ENCODE results near the gene CHSY3.
"Not testable (repeated sequence)": the region's sequence is repeated elsewhere in the genome, so short reads cannot be mapped to it uniquely, and the experiment has no call there.

The CHSY3 gene

GRCh38 chr5:130171699-130172098, 267.4 kb downstream of the CHSY3 start:
- no peak for DNase-seq

GRCh38 chr5:130183115-130183514, 278.9 kb downstream of the CHSY3 start:
- no peak for DNase-seq

- DNase-seq, result no peak
Measured at GRCh38 chr5:130189961-130190360, 285.7 kb downstream of the CHSY3 start.

- no peak for DNase-seq
Measured at GRCh38 chr5:130198927-130199326, 294.7 kb downstream of the CHSY3 start.

- DNase-seq, result no peak
Measured at GRCh38 chr5:130206686-130207085, 302.4 kb downstream of the CHSY3 start.

GRCh38 chr5:130213607-130214006, 309.3 kb downstream of the CHSY3 start:
- DNase-seq, result no peak

- DNase-seq, result no peak
Measured at GRCh38 chr5:130216286-130216685, 312.0 kb downstream of the CHSY3 start.

- DNase-seq, result no peak
Measured at GRCh38 chr5:130222573-130222972, 318.3 kb downstream of the CHSY3 start.

- DNase-seq, result not testable (repeated sequence)
Measured at GRCh38 chr5:130226556-130226955, 322.3 kb downstream of the CHSY3 start.

- no peak for DNase-seq
Measured at GRCh38 chr5:130227699-130228098, 323.4 kb downstream of the CHSY3 start.

GRCh38 chr5:130231786-130232185, 327.5 kb downstream of the CHSY3 start:
- no peak for DNase-seq

GRCh38 chr5:130234816-130235215, 330.6 kb downstream of the CHSY3 start:
- no peak for DNase-seq

All from DMS79 (cell line).